Astrocyte of the spinal cord (primary cell): ENCODE measurements around the gene DDX10.

Experiments
- DNase-seq: peaks from one replicate; pipeline ENCODE4 v3.0.0; 2011; ENCODE audit warnings: low read depth, low spot score
- H3K4me3 ChIP-seq: 2 replicates; pipeline ENCODE4 v1.5.1; 2011; ENCODE audit warnings: low read depth, mild to moderate bottlenecking, low read length, moderate library complexity
- CTCF ChIP-seq: IDR thresholded peaks from 2 replicates; pipeline ENCODE4 v1.5.1; 2012; ENCODE audit warnings: low read depth, mild to moderate bottlenecking, low read length, inconsistent platforms
- in situ Hi-C: cut with HindIII; loops from 2 replicates; pipeline ENCODE4 v1.10.0; 2017; ENCODE audit warnings: low sequenced_read_pairs

DDX10 gene

GRCh38 chr11:108803776-108804175 lies 138.9 kb downstream of the DDX10 start:
- in situ Hi-C loops, result no loop called here
- peak; percentile 50 for DNase-seq
- TF ChIP-seq CTCF, result no peak
- no peak overlapping the region for H3K4me3 ChIP-seq

GRCh38 chr11:108804511-108804910 lies 139.6 kb downstream of the DDX10 start:
- DNase-seq, result no peak
- TF ChIP-seq CTCF, result no peak
- no peak overlapping the region for H3K4me3 ChIP-seq
- in situ Hi-C loops, result no loop called here

GRCh38 chr11:108805030-108805429 lies 140.2 kb downstream of the DDX10 start:
- no peak for DNase-seq
- no peak for TF ChIP-seq CTCF
- H3K4me3 ChIP-seq, result no peak overlapping the region
- in situ Hi-C loops, result no loop called here

DNA sequence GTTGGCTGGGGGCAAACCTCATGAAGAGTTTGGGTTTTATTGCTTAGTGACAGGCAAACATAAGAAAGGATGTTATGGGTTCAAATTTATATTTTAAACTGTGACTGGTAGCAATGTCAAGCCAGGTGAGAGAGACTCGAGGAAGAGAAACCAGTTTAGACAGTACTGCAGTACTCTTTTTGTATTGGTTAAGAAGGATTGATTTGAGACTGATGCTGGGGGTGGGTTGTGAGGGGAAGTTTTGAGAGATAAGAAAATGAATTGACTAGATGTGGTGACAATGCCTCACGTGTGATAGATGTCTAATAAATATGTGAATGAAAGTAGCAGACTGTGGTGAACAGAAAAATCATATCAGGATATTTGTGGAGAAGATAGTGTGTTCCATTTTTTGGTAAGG lies 142.4 kb downstream of the DDX10 start:
- H3K4me3 ChIP-seq, result no peak overlapping the region
- in situ Hi-C loops, result no loop called here
- no peak for TF ChIP-seq CTCF
- no peak for DNase-seq

DNA sequence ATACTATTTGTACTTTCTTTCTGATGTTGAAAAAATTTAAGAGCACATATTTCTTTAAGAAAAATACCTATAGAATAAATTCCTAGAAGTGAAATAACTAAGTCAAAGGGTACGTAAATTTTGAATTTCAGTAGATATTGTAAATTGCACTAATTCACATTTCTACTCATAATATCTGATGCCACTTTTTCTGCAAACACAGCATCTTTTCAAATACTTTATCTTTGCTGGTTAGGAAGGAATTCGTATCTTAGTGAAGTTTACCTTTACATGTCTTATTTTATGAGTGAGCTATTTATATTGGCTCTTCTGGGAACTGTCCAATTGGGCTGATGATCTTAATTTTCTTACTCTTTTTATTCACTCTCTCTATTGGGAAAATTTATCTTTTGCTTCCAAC lies 148.2 kb downstream of the DDX10 start:
- TF ChIP-seq CTCF, result no peak
- in situ Hi-C loops, result no loop called here
- no peak for DNase-seq
- H3K4me3 ChIP-seq, result no peak overlapping the region

DNA sequence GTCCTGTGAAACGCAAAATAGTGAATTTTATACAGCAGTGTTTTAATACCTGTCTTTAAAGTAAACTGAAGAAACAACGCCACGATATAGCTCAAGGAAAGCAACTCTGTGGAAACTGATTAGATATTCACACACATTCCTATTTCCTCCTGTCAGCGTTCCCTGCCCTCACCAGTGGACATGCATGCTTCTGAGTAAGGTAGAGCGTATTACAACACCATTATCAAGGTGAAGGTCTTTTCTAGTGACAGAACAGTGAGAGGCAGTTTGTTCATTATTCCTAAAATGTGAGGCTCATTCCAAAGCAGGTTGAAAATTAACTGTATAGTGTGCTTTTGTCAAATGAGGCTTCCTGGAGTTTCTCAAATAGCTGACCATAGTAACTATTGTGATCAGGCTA lies 153.1 kb downstream of the DDX10 start:
- in situ Hi-C loops, result no loop called here
- no peak for DNase-seq
- H3K4me3 ChIP-seq, result no peak overlapping the region
- no peak for TF ChIP-seq CTCF

DNA sequence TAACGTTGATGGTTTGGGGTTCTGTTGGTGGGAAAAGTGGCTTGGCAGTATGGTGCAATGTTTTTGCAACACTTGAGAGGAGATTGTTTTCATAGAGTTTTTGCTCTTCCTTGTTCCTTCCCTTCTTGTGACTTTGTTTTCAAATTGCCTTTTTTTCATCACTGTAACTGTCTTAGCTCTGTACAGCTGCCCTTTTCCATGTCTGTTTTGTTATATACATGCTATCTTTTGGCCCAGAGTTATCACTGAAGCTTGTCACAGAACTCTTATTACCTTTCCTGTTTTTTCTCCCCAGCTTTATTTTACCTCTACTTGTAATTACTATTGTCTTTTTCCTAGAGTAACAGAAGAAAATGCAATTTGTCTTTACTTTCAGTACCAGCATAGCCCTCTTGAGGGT lies 154.1 kb downstream of the DDX10 start:
- in situ Hi-C loops, result no loop called here
- H3K4me3 ChIP-seq, result no peak overlapping the region
- no peak for DNase-seq
- no peak for TF ChIP-seq CTCF
